ENCODE results near the gene NOL4.

The NOL4 gene

GRCh38 chr18:34189656-34190435, 34.9 kb downstream of the NOL4 start:
- no peaks in the 10 kb centered on the region for H3K4me1 ChIP-seq (ENCODE audit: control insufficient read depth in 1 of 2, insufficient read depth in 2 of 2, low read length in 2 of 2)
- H3K27ac ChIP-seq (ENCODE audit: low read depth, low read length) = no peak overlapping the region
- no peak overlapping the region for H3K4me3 ChIP-seq (ENCODE audit: low read depth in 1 of 2, low read length in 2 of 2)
- H3K9ac ChIP-seq (ENCODE audit: low read depth in 1 of 2, low read length in 2 of 2) = no peak overlapping the region
- H3K36me3 ChIP-seq (ENCODE audit: control insufficient read depth in 1 of 2, insufficient read depth in 2 of 2, low read length in 2 of 2) = no peaks in the 10 kb centered on the region
- no peaks in the 10 kb centered on the region for H3K9me3 ChIP-seq (ENCODE audit: control insufficient read depth in 1 of 2, low read length in 2 of 2)
- H3K27me3 ChIP-seq (ENCODE audit: control insufficient read depth in 1 of 2, insufficient read depth in 2 of 2, low read length in 2 of 2) = no peaks in the 10 kb centered on the region
